CD4-positive, alpha-beta T cell (primary cell): ENCODE measurements around the gene ADCK2. TPM values are rescaled to one million over a fixed set of nuclear protein-coding genes. Genes with fewer than 3 reads are reported as not detected.

Source experiments
- ATAC-seq: fragments of 200-7000 bp; cut with Tn5 transposase; one replicate; pipeline ENCODE4 v1.10.0; 2022; ENCODE audit warnings: mild to moderate bottlenecking; ENCODE audit not compliant: poor library complexity
- CTCF ChIA-PET: fragments of 350-600 bp; sonication (Branson Sonifier 250); formaldehyde crosslinking; loops from one replicate; lab custom pipeline; 2021; ENCODE audit warnings: antibody characterized with exemption, inconsistent platforms; lab: Charles Lee
- POLR2A ChIA-PET: fragments of 350-600 bp; sonication (Branson Sonifier 250); formaldehyde crosslinking; loops from one replicate; lab custom pipeline; 2021; ENCODE audit warnings: antibody characterized with exemption, inconsistent platforms; lab: Charles Lee
- DNase-seq, 14 experiments: peaks; one replicate each; pipeline ENCODE4 v3.0.0-alpha.2; 2013 to 2020; ENCODE audit warnings: mixed read lengths in 2 of 14
- H3K27ac ChIP-seq, 2 donors: one replicate each; pipeline versions ENCODE4 v1.5.1 to v1.7.0; 2013; ENCODE audit warnings: low read length in 2 of 2, low read depth in 1 of 2, mild to moderate bottlenecking in 1 of 2
- H3K27me3 ChIP-seq, 2 experiments: 1 replicate in 1 of 2; 2 replicates in 1 of 2; pipeline versions ENCODE4 v1.6.1 to v1.7.0; 2013; ENCODE audit warnings: low read length in 2 of 2, control low read depth in 1 of 2, mild to moderate bottlenecking in 1 of 2, moderate library complexity in 1 of 2; ENCODE audit not compliant: insufficient read depth in 2 of 2, control insufficient read depth in 1 of 2
- H3K36me3 ChIP-seq: one replicate; pipeline ENCODE4 v1.6.1; 2013; ENCODE audit warnings: low read length, control low read depth; ENCODE audit not compliant: insufficient read depth
- H3K4me1 ChIP-seq: one replicate; pipeline ENCODE4 v1.6.1; 2013; ENCODE audit warnings: low read length, control low read depth; ENCODE audit not compliant: insufficient read depth
- H3K4me3 ChIP-seq: one replicate; pipeline ENCODE4 v1.5.1; 2013; ENCODE audit warnings: mild to moderate bottlenecking, low read length, moderate library complexity
- H3K9me3 ChIP-seq, 2 experiments: 1 replicate in 1 of 2; 2 replicates in 1 of 2; pipeline versions ENCODE4 v1.6.1 to v1.7.0; 2013; ENCODE audit warnings: low read length in 2 of 2, mild to moderate bottlenecking in 2 of 2, control low read depth in 1 of 2, moderate library complexity in 1 of 2; ENCODE audit not compliant: control insufficient read depth in 1 of 2, insufficient read depth in 1 of 2
- H3K27ac Mint-ChIP-seq: one replicate; pipeline ENCODE4 v1.8.0; 2020; ENCODE audit warnings: mixed read lengths
- H3K27me3 Mint-ChIP-seq: one replicate; pipeline ENCODE4 v1.8.0; 2021; ENCODE audit warnings: mixed read lengths
- H3K36me3 Mint-ChIP-seq: one replicate; pipeline ENCODE4 v1.8.0; 2021; ENCODE audit warnings: low read depth, mixed read lengths
- H3K4me1 Mint-ChIP-seq: one replicate; pipeline ENCODE4 v1.8.0; 2021; ENCODE audit warnings: low read depth, mixed read lengths
- H3K4me3 Mint-ChIP-seq: one replicate; pipeline ENCODE4 v1.8.0; 2020; ENCODE audit warnings: mild to moderate bottlenecking, mixed read lengths
- H3K9me3 Mint-ChIP-seq: one replicate; pipeline ENCODE4 v1.8.0; 2020; ENCODE audit warnings: mixed read lengths
- CTCF ChIP-seq: fragments of 200-600 bp; IDR thresholded peaks from one replicate; pipeline ENCODE4 v1.8.0; 2022; ENCODE audit warnings: antibody characterized with exemption, mild to moderate bottlenecking
- intact Hi-C, 2 experiments: fragments of 100-400 bp; cut with DNase I in 1 of 2; cut with micrococcal nuclease in 1 of 2; formaldehyde crosslinking; loops; one replicate each; pipeline versions ENCODE4 v1.15.1 to v1.9.0; 2023 to 2025; cut with DNase I, micrococcal nuclease
- total RNA-seq, 174 experiments: library from RNA in 2 of 174; stranded (reverse) in 2 of 174; gene quantifications; one replicate each; pipeline ENCODE4 v1.2.3 and lab custom pipeline; 2021 to 2026

The ADCK2 gene
- total RNA-seq, 2 experiments from 2014 or later: 14.8 to 15.7 TPM

GRCh38 chr7:140714331-140715040, 41.7 kb downstream of the ADCK2 start:
- ChIA-PET POLR2A (interaction anchor here (1.9 kb wide), 1 partner anchor 12 kb away, joined by 4 read pairs; no protein-coding TSS in a partner anchor), CTCF (no interaction called here)
- peaks cover 8% of the 10 kb centered on the region for H3K36me3 ChIP-seq
- Mint-ChIP-seq H3K9me3 (no peaks in the 10 kb centered on the region), H3K27ac (no peak overlapping the region), H3K36me3 (peaks cover 26% of the 10 kb centered on the region), H3K27me3 (no peaks in the 10 kb centered on the region), H3K4me3 (no peak overlapping the region), H3K4me1 (no peaks in the 10 kb centered on the region)
- no peaks in the 10 kb centered on the region for H3K27me3 ChIP-seq
- no peak overlapping the region for H3K27ac ChIP-seq
- ATAC-seq (no peak), DNase-seq (peak in 1 of 14 experiments; percentile 31)
- no peaks in the 10 kb centered on the region for H3K4me1 ChIP-seq
- no peaks in the 10 kb centered on the region for H3K9me3 ChIP-seq
- no peak for TF ChIP-seq CTCF
- no peak overlapping the region for H3K4me3 ChIP-seq
- intact Hi-C loops: no loop called here

GRCh38 chr7:140719721-140720120, 47.0 kb downstream of the ADCK2 start:
- Histone ChIP-seq H3K27ac (no peak overlapping the region), H3K36me3 (peaks cover 2% of the 10 kb centered on the region), H3K9me3 (no peaks in the 10 kb centered on the region), H3K27me3 (no peaks in the 10 kb centered on the region), H3K4me1 (peaks cover 3% of the 10 kb centered on the region), H3K4me3 (no peak overlapping the region)
- H3K4me3 Mint-ChIP-seq: no peak overlapping the region
- peaks cover 11% of the 10 kb centered on the region for H3K36me3 Mint-ChIP-seq
- DNase-seq: peak in 2 of 14 experiments; percentile 16 to 17
- H3K27ac Mint-ChIP-seq: no peak overlapping the region
- ATAC-seq: no peak
- no peak for TF ChIP-seq CTCF
- no peaks in the 10 kb centered on the region for H3K9me3 Mint-ChIP-seq
- H3K4me1 Mint-ChIP-seq: peaks cover 24% of the 10 kb centered on the region
- POLR2A ChIA-PET: no interaction called here
- intact Hi-C loops: loop anchor here in 1 of 2 experiments (10.0 kb wide), 2 partner anchors 205 to 815 kb away; partner anchors contain the start of gene BRAF
- no peaks in the 10 kb centered on the region for H3K27me3 Mint-ChIP-seq
- CTCF ChIA-PET: no interaction called here

- H3K9me3 ChIP-seq: no peaks in the 10 kb centered on the region
- Mint-ChIP-seq H3K9me3 (no peaks in the 10 kb centered on the region), H3K4me3 (no peak overlapping the region), H3K4me1 (peaks cover 24% of the 10 kb centered on the region), H3K27ac (peak overlapping the region; percentile 88), H3K36me3 (no peaks in the 10 kb centered on the region), H3K27me3 (no peaks in the 10 kb centered on the region)
- H3K36me3 ChIP-seq: peaks cover 8% of the 10 kb centered on the region
- peaks cover 3% of the 10 kb centered on the region for H3K4me1 ChIP-seq
- no peak for ATAC-seq
- ChIA-PET CTCF (interaction anchor here (2.9 kb wide), 1 partner anchor 12 kb away, joined by 7 read pairs; no protein-coding TSS in a partner anchor), POLR2A (interaction anchor here (0.9 to 3.1 kb wide), 6 partner anchors 23 to 545 kb away, joined by 3 to 20 read pairs (median 8); partner anchors contain the start of genes ADCK2, KDM7A, MRPS33 and NDUFB2)
- H3K27me3 ChIP-seq: no peaks in the 10 kb centered on the region
- H3K4me3 ChIP-seq: no peak overlapping the region
- no peak for DNase-seq
- no peak for TF ChIP-seq CTCF
- peak overlapping the region in 1 of 2 donors; percentile 7 for H3K27ac ChIP-seq
- intact Hi-C loops: loop anchor here in 1 of 2 experiments (10.0 kb wide), 2 partner anchors 203 to 813 kb away; partner anchors contain the start of gene BRAF
These were observed 49.5 kb downstream of the ADCK2 start for GRCh38 chr7:140722254-140722653.
